HG03457 (cell line): ENCODE measurements around the gene NBPF1.
"Not testable (repeated sequence)": the region's sequence is repeated elsewhere in the genome, so short reads cannot be mapped to it uniquely, and the experiment has no call there.

ENCODE experiments used
- ATAC-seq: cut with Tn5 transposase; IDR thresholded peaks from one replicate; pipeline ENCODE4 v1.9.1; 2021; ENCODE audit warnings: moderate number of reproducible peaks; ENCODE audit not compliant: unreplicated experiment

NBPF1 gene

GRCh38 chr1:16642025-16642966, 28.9 kb upstream of the NBPF1 start:
- not testable (repeated sequence) for ATAC-seq

- ATAC-seq: not testable (repeated sequence)
Measured at GRCh38 chr1:16641159-16641975, 28.0 kb upstream of the NBPF1 start.

- ATAC-seq: not testable (repeated sequence)
Measured at GRCh38 chr1:16639091-16640031, 26.0 kb upstream of the NBPF1 start.

GRCh38 chr1:16637941-16638778, 24.8 kb upstream of the NBPF1 start:
- ATAC-seq: not testable (repeated sequence)

- ATAC-seq: not testable (repeated sequence)
Measured at GRCh38 chr1:16636551-16637195, 23.3 kb upstream of the NBPF1 start.

GRCh38 chr1:16635959-16636358, 22.6 kb upstream of the NBPF1 start:
- ATAC-seq: not testable (repeated sequence)

- not testable (repeated sequence) for ATAC-seq
Measured at GRCh38 chr1:16633540-16634282, 20.3 kb upstream of the NBPF1 start.

GRCh38 chr1:16632044-16632850, 18.9 kb upstream of the NBPF1 start:
- not testable (repeated sequence) for ATAC-seq

GRCh38 chr1:16631248-16632043, 18.1 kb upstream of the NBPF1 start:
- ATAC-seq: no peak

- ATAC-seq: no peak
Measured at GRCh38 chr1:16630661-16631247, 17.4 kb upstream of the NBPF1 start.

GRCh38 chr1:16629916-16630530, 16.7 kb upstream of the NBPF1 start:
- ATAC-seq: not testable (repeated sequence)

GRCh38 chr1:16628361-16629111, 15.2 kb upstream of the NBPF1 start:
- ATAC-seq: no peak

- ATAC-seq: not testable (repeated sequence)
Measured at GRCh38 chr1:16626409-16626983, 13.1 kb upstream of the NBPF1 start.

GRCh38 chr1:16625497-16626408, 12.4 kb upstream of the NBPF1 start:
- ATAC-seq: no peak
